ENCODE results near the gene DCUN1D1. TPM values are rescaled to one million over a fixed set of nuclear protein-coding genes. Genes with fewer than 3 reads are reported as not detected.

DCUN1D1 gene
- total RNA-seq, 2 experiments from 2014 or later: 12.7 to 43.9 TPM

DNA sequence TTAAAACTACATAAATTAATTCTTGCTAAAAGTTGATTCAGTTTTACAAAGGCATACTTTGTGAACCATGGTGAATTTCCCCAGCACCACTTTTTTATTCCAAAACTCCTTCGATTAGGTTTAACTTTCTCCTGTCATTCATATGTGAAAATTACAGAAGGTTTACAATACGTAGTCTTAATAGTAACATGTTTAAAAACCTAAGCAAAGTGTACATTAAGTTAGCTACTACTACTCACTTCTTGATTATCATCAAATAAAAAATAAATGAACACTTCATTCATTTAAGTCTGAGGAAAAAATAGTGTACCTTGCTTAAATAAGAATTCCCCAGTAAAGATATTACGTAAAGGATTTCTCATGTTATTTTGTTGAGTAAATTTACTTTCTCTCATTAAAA is 38.6 kb downstream of the DCUN1D1 start:
- H3K27ac ChIP-seq (ENCODE audit: low read depth, low read length, poor library complexity, severe bottlenecking): no peak overlapping the region
- no peak overlapping the region for H2AFZ ChIP-seq (ENCODE audit: low read length)
- no peak for DNase-seq (ENCODE audit: low spot score)
- no peak overlapping the region for H3K4me2 ChIP-seq (ENCODE audit: low read length)
- peaks cover 38% of the 10 kb centered on the region for H3K36me3 ChIP-seq (ENCODE audit: insufficient read depth, low read length)
- no peak overlapping the region for H3K4me3 ChIP-seq (ENCODE audit: low read depth, low read length, poor library complexity, severe bottlenecking)
- no TSS peak for BruUV-seq (replicated peaks)
- intact Hi-C loops (cut with micrococcal nuclease; ENCODE audit: unreplicated experiment): no loop called here
- H3K79me2 ChIP-seq (ENCODE audit: insufficient read depth, low read depth, low read length): no peaks in the 10 kb centered on the region
- ChIA-PET CTCF (ENCODE audit: unreplicated experiment) (no interaction called here), POLR2A (no interaction called here)
- H3K4me1 ChIP-seq (ENCODE audit: insufficient read depth, low read length, poor library complexity, severe bottlenecking): peaks cover 14% of the 10 kb centered on the region
- no peaks in the 10 kb centered on the region for H4K20me1 ChIP-seq (ENCODE audit: insufficient read depth, low read length)
- no peaks in the 10 kb centered on the region for H3K9me3 ChIP-seq (ENCODE audit: low read length)
- TF ChIP-seq, protein P1, sequence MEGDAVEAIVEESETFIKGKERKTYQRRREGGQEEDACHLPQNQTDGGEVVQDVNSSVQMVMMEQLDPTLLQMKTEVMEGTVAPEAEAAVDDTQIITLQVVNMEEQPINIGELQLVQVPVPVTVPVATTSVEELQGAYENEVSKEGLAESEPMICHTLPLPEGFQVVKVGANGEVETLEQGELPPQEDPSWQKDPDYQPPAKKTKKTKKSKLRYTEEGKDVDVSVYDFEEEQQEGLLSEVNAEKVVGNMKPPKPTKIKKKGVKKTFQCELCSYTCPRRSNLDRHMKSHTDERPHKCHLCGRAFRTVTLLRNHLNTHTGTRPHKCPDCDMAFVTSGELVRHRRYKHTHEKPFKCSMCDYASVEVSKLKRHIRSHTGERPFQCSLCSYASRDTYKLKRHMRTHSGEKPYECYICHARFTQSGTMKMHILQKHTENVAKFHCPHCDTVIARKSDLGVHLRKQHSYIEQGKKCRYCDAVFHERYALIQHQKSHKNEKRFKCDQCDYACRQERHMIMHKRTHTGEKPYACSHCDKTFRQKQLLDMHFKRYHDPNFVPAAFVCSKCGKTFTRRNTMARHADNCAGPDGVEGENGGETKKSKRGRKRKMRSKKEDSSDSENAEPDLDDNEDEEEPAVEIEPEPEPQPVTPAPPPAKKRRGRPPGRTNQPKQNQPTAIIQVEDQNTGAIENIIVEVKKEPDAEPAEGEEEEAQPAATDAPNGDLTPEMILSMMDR (conservative IDR thresholded peaks at IDR 0.05; ENCODE audit: low read length): no peak
- TF ChIP-seq EZH2phosphoT487 (IDR thresholded peaks at IDR 0.05; ENCODE audit: borderline replicate concordance, low read depth, low read length): no peak
- H3K9me2 ChIP-seq (ENCODE audit: insufficient read depth, low read length): no peaks in the 10 kb centered on the region

DNA sequence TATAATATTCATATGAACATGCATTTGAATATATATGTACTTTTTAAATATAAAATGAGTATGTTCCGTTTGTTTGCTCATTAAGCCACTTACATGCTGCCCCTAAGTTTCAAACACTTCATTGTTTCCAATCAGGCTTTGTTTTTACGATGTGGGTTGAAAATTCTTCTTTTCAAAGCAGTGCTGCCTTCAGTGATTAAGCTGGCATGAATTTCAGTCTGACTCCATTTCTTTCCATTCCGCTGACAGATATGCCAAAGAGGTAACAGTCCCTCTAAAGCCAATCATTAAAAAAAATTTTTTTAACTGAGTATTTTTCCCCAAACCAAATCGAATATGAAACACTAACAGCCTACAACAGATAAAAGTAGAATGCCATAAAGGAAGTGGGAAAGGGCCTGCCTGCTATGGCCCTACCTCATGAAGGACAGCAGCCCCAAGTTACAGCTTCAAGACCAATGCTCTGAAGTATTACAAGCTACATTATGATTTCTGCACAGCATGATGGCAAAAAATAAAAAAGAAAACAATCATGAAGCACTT is 40.0 kb downstream of the DCUN1D1 start:
- H3K36me3 ChIP-seq (ENCODE audit: insufficient read depth, low read length): peaks cover 24% of the 10 kb centered on the region
- ChIA-PET CTCF (ENCODE audit: unreplicated experiment) (no interaction called here), POLR2A (interaction anchor here (1.0 kb wide), 1 partner anchor 172 kb away, joined by 3 read pairs; no protein-coding TSS in a partner anchor)
- no TSS peak for BruUV-seq (replicated peaks)
- TF ChIP-seq EZH2phosphoT487 (IDR thresholded peaks at IDR 0.05; ENCODE audit: borderline replicate concordance, low read depth, low read length): no peak
- TF ChIP-seq, protein P1 (conservative IDR thresholded peaks at IDR 0.05; ENCODE audit: low read length): no peak
- no peak for DNase-seq (ENCODE audit: low spot score)
- H3K4me2 ChIP-seq (ENCODE audit: low read length): no peak overlapping the region
- H4K20me1 ChIP-seq (ENCODE audit: insufficient read depth, low read length): no peaks in the 10 kb centered on the region
- no peaks in the 10 kb centered on the region for H3K9me3 ChIP-seq (ENCODE audit: low read length)
- H2AFZ ChIP-seq (ENCODE audit: low read length): no peak overlapping the region
- no peak overlapping the region for H3K4me3 ChIP-seq (ENCODE audit: low read depth, low read length, poor library complexity, severe bottlenecking)
- no peak overlapping the region for H3K27ac ChIP-seq (ENCODE audit: low read depth, low read length, poor library complexity, severe bottlenecking)
- no peaks in the 10 kb centered on the region for H3K9me2 ChIP-seq (ENCODE audit: insufficient read depth, low read length)
- intact Hi-C loops (cut with micrococcal nuclease; ENCODE audit: unreplicated experiment): no loop called here
- H3K79me2 ChIP-seq (ENCODE audit: insufficient read depth, low read depth, low read length): no peaks in the 10 kb centered on the region
- H3K4me1 ChIP-seq (ENCODE audit: insufficient read depth, low read length, poor library complexity, severe bottlenecking): peaks cover 14% of the 10 kb centered on the region

DNA sequence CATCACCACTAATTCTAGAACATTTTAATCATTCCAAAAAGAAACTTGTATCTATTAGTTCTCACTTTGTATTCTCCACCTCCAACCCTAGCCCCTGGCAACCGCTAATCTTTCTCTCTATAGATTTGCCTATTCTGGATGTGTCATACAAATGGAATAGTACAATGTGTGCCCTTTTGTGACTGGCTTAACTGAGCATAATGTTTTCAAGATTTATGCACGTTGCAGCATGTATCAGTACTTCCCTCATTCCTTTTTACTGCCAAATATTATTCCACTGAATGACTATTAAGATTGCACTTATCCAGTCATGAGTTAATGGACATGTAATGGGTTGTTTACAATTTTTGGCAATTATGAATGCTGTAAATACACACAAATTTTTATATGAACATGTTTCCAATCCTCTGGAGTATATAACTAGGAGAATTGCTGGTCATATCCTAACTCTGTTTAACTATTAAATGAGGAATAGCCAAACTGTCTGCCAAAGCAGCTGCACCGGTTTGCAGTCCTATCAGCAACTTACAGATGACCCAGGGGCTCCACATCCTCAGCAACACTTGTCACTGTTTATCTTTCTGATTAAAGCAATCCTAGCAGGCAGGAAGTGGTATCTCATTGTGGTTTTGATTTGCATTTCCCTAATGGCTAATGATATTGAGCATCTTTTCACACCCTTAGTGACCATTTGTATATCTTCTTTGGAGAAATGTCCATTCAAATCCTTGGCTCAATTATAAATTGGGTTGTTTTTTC is 42.9 kb downstream of the DCUN1D1 start:
- intact Hi-C loops (cut with micrococcal nuclease; ENCODE audit: unreplicated experiment): no loop called here
- H3K27ac ChIP-seq (ENCODE audit: low read depth, low read length, poor library complexity, severe bottlenecking): no peak overlapping the region

More for the DNA sequence above, 42.9 kb downstream of the DCUN1D1 start:
- Histone ChIP-seq H3K4me2 (ENCODE audit: low read length) (peak overlapping the region; percentile 21), H4K20me1 (ENCODE audit: insufficient read depth, low read length) (no peaks in the 10 kb centered on the region), H3K4me3 (ENCODE audit: low read depth, low read length, poor library complexity, severe bottlenecking) (no peak overlapping the region), H3K9me2 (ENCODE audit: insufficient read depth, low read length) (no peaks in the 10 kb centered on the region), H2AFZ (ENCODE audit: low read length) (no peak overlapping the region), H3K79me2 (ENCODE audit: insufficient read depth, low read depth, low read length) (no peaks in the 10 kb centered on the region), H3K4me1 (ENCODE audit: insufficient read depth, low read length, poor library complexity, severe bottlenecking) (peaks cover 14% of the 10 kb centered on the region), H3K36me3 (ENCODE audit: insufficient read depth, low read length) (peaks cover 16% of the 10 kb centered on the region), H3K9me3 (ENCODE audit: low read length) (peaks cover 3% of the 10 kb centered on the region)
- BruUV-seq (replicated peaks): no TSS peak
- ChIA-PET CTCF (ENCODE audit: unreplicated experiment) (no interaction called here), POLR2A (no interaction called here)
- DNase-seq (ENCODE audit: low spot score): peak; percentile 38
- TF ChIP-seq, protein P1 (conservative IDR thresholded peaks at IDR 0.05; ENCODE audit: low read length): no peak
- no peak for TF ChIP-seq EZH2phosphoT487 (IDR thresholded peaks at IDR 0.05; ENCODE audit: borderline replicate concordance, low read depth, low read length)
